Smooth muscle cell (in vitro differentiated cells): ENCODE results near the gene NRXN3. TPM values are rescaled to one million over a fixed set of nuclear protein-coding genes. Genes with fewer than 3 reads are reported as not detected.

Experiments
- DNase-seq: peaks from one replicate; lab custom pipeline; 2025; ENCODE audit not compliant: unreplicated experiment; lab: John Stamatoyannopoulos, UW
- H2AFZ ChIP-seq: fragments of 200-600 bp; sonication (generic); 2 replicates; pipeline ENCODE4 v1.6.0; 2016; ENCODE audit warnings: antibody characterized with exemption, low read depth, mild to moderate bottlenecking
- H3F3A ChIP-seq: fragments of 200-600 bp; sonication (generic); 2 replicates; pipeline ENCODE4 v1.6.0; 2017; ENCODE audit warnings: antibody characterized with exemption, low read depth
- H3K27ac ChIP-seq: fragments of 200-600 bp; sonication (generic); 2 replicates; pipeline ENCODE4 v1.5.1; 2016; ENCODE audit warnings: low read depth, mild to moderate bottlenecking
- H3K27me3 ChIP-seq: fragments of 200-600 bp; sonication (generic); 2 replicates; pipeline ENCODE4 v1.6.1; 2016; ENCODE audit warnings: low read depth, mild to moderate bottlenecking
- H3K36me3 ChIP-seq: fragments of 200-600 bp; sonication (generic); 2 replicates; pipeline ENCODE4 v1.5.1; 2016; ENCODE audit warnings: low read depth
- H3K4me1 ChIP-seq: fragments of 200-600 bp; sonication (generic); 2 replicates; pipeline ENCODE4 v1.5.1; 2016; ENCODE audit warnings: low read depth
- H3K4me2 ChIP-seq: fragments of 200-600 bp; sonication (generic); 2 replicates; pipeline ENCODE4 v1.6.0; 2016; ENCODE audit warnings: mild to moderate bottlenecking
- H3K4me3 ChIP-seq: fragments of 200-600 bp; sonication (generic); 2 replicates; pipeline ENCODE4 v1.5.1; 2016; ENCODE audit warnings: mild to moderate bottlenecking
- H3K79me2 ChIP-seq: fragments of 200-600 bp; sonication (generic); 2 replicates; pipeline ENCODE4 v1.6.0; 2016; ENCODE audit warnings: low read depth, mild to moderate bottlenecking
- H3K9ac ChIP-seq: fragments of 200-600 bp; sonication (generic); 2 replicates; pipeline ENCODE4 v1.6.0; 2016; ENCODE audit warnings: low read depth
- H3K9me3 ChIP-seq: fragments of 200-600 bp; sonication (generic); replicated peaks from 2 replicates; pipeline ENCODE4 v1.5.1; 2016; ENCODE audit warnings: low read depth
- H4K20me1 ChIP-seq: fragments of 200-600 bp; sonication (generic); 2 replicates; pipeline ENCODE4 v1.6.0; 2016; ENCODE audit warnings: low read depth
- CTCF ChIP-seq: fragments of 200-600 bp; sonication (generic); IDR thresholded peaks from 2 replicates; pipeline ENCODE4 v1.5.1; 2017; ENCODE audit warnings: borderline replicate concordance, mild to moderate bottlenecking, antibody characterized with exemption; ENCODE audit not compliant: insufficient read depth, poor library complexity, severe bottlenecking
- WGBS: methylation state at CpG from one replicate; pipeline ENCODE4 v1.1.7; 2016; ENCODE audit warnings: low lambda C conversion rate; 5-methylcytosine and 5-hydroxymethylcytosine counted together
- polyA plus RNA-seq: library from polyadenylated mRNA; unstranded; fragments of >200 nt; fragmentation: Nextera tagmentation; extraction: Ambion mirVana; gene quantifications from 2 replicates; pipeline ENCODE4 v1.2.1, GENCODE V29; 2016
- total RNA-seq: library from RNA; depleted of rRNA; stranded (reverse); fragments of >200 nt; gene quantifications from 2 replicates; pipeline ENCODE4 v1.2.3, GENCODE V29; 2014

Gene NRXN3
- total and polyA plus RNA-seq, 2 experiments from 2014 or later = 1.2 to 7.0 TPM

GRCh38 chr14:79356040-79356439 lies 1185.9 kb downstream of the NRXN3 start:
- Histone ChIP-seq H4K20me1 (no peaks in the 10 kb centered on the region), H3K79me2 (no peaks in the 10 kb centered on the region), H3K9me3 (no peaks in the 10 kb centered on the region), H3K27ac (no peak overlapping the region), H3K4me3 (no peak overlapping the region), H3K27me3 (no peaks in the 10 kb centered on the region), H2AFZ (peak overlapping the region; percentile 68), H3F3A (peaks cover 6% of the 10 kb centered on the region), H3K4me2 (peak overlapping the region; percentile 18), H3K36me3 (no peaks in the 10 kb centered on the region), H3K9ac (no peak overlapping the region), H3K4me1 (peaks cover 36% of the 10 kb centered on the region)
- peak; percentile 20 for TF ChIP-seq CTCF
- WGBS = 36% methylated on average over 2 of the region's 2 CpGs
- DNase-seq = no peak

GRCh38 chr14:79357307-79357706 lies 1187.1 kb downstream of the NRXN3 start:
- no peak overlapping the region for H2AFZ ChIP-seq
- H3K27me3 ChIP-seq = no peaks in the 10 kb centered on the region
- no peak overlapping the region for H3K27ac ChIP-seq
- H3K36me3 ChIP-seq = no peaks in the 10 kb centered on the region
- H3K4me2 ChIP-seq = no peak overlapping the region
- H4K20me1 ChIP-seq = no peaks in the 10 kb centered on the region
- TF ChIP-seq CTCF = no peak
- H3K9ac ChIP-seq = no peak overlapping the region
- no peaks in the 10 kb centered on the region for H3K9me3 ChIP-seq
- H3K4me1 ChIP-seq = peaks cover 31% of the 10 kb centered on the region
- no peaks in the 10 kb centered on the region for H3F3A ChIP-seq
- DNase-seq = no peak
- H3K79me2 ChIP-seq = no peaks in the 10 kb centered on the region
- 96% methylated on average over 2 of the region's 2 CpGs for WGBS
- no peak overlapping the region for H3K4me3 ChIP-seq

- Histone ChIP-seq H3K4me2 (no peak overlapping the region), H2AFZ (no peak overlapping the region), H3K4me1 (no peaks in the 10 kb centered on the region), H3F3A (no peaks in the 10 kb centered on the region), H3K9ac (no peak overlapping the region), H3K36me3 (no peaks in the 10 kb centered on the region), H3K27me3 (no peaks in the 10 kb centered on the region), H3K79me2 (no peaks in the 10 kb centered on the region), H3K27ac (no peak overlapping the region), H4K20me1 (no peaks in the 10 kb centered on the region), H3K4me3 (no peak overlapping the region), H3K9me3 (no peaks in the 10 kb centered on the region)
- DNase-seq = no peak
- TF ChIP-seq CTCF = no peak
- 89% methylated on average over 3 of the region's 3 CpGs for WGBS
Measured at GRCh38 chr14:79363291-79363690, 1193.1 kb downstream of the NRXN3 start.

GRCh38 chr14:79369359-79370332 lies 1199.5 kb downstream of the NRXN3 start:
- Histone ChIP-seq H3K4me2 (no peak overlapping the region), H4K20me1 (no peaks in the 10 kb centered on the region), H3K4me3 (no peak overlapping the region)

More at GRCh38 chr14:79369359-79370332, 1199.5 kb downstream of the NRXN3 start:
- H3K9me3 ChIP-seq = no peaks in the 10 kb centered on the region
- H3K27me3 ChIP-seq = no peaks in the 10 kb centered on the region
- H3F3A ChIP-seq = peaks cover 7% of the 10 kb centered on the region
- no peak overlapping the region for H2AFZ ChIP-seq
- no peak for TF ChIP-seq CTCF
- no peaks in the 10 kb centered on the region for H3K36me3 ChIP-seq
- no peak overlapping the region for H3K9ac ChIP-seq
- no peaks in the 10 kb centered on the region for H3K79me2 ChIP-seq
- peaks cover 10% of the 10 kb centered on the region for H3K4me1 ChIP-seq
- DNase-seq = no peak
- 56% methylated on average over 10 of the region's 10 CpGs for WGBS
- peak overlapping the region; percentile 79 for H3K27ac ChIP-seq
